ENCODE data around the gene SRGAP1. TPM values are rescaled to one million over a fixed set of nuclear protein-coding genes. Genes with fewer than 3 reads are reported as not detected.

Gene SRGAP1
- polyA plus RNA-seq, 1 experiment = 24.9 TPM

GRCh38 chr12:63898764-63899337 lies 54.4 kb downstream of the SRGAP1 start:
- POLR2A ChIA-PET = no interaction called here
- DNase-seq (ENCODE audit: low read depth, low spot score) = no peak
- no peak overlapping the region for H3K27ac ChIP-seq (ENCODE audit: low read depth, low read length)
- no peaks in the 10 kb centered on the region for H3K27me3 ChIP-seq (ENCODE audit: control insufficient read depth, insufficient read depth, low read length)
- TF ChIP-seq CTCF (IDR thresholded peaks at IDR 0.05; ENCODE audit: low read depth, low read length) = no peak
- CTCF ChIA-PET = no interaction called here
- H3K9me3 ChIP-seq (ENCODE audit: control insufficient read depth, insufficient read depth, low read length) = no peaks in the 10 kb centered on the region
- no peak overlapping the region for H3K4me3 ChIP-seq (ENCODE audit: low read depth, low read length)

GRCh38 chr12:63899396-63899795 lies 54.9 kb downstream of the SRGAP1 start:
- POLR2A ChIA-PET = no interaction called here
- CTCF ChIA-PET = no interaction called here
- no peaks in the 10 kb centered on the region for H3K27me3 ChIP-seq (ENCODE audit: control insufficient read depth, insufficient read depth, low read length)
- H3K9me3 ChIP-seq (ENCODE audit: control insufficient read depth, insufficient read depth, low read length) = no peaks in the 10 kb centered on the region
- no peak for DNase-seq (ENCODE audit: low read depth, low spot score)
- H3K27ac ChIP-seq (ENCODE audit: low read depth, low read length) = no peak overlapping the region
- no peak for TF ChIP-seq CTCF (IDR thresholded peaks at IDR 0.05; ENCODE audit: low read depth, low read length)
- no peak overlapping the region for H3K4me3 ChIP-seq (ENCODE audit: low read depth, low read length)

- H3K9me3 ChIP-seq (ENCODE audit: control insufficient read depth, insufficient read depth, low read length) = no peaks in the 10 kb centered on the region
- H3K27ac ChIP-seq (ENCODE audit: low read depth, low read length) = no peak overlapping the region
- CTCF ChIA-PET = no interaction called here
- no peaks in the 10 kb centered on the region for H3K27me3 ChIP-seq (ENCODE audit: control insufficient read depth, insufficient read depth, low read length)
- no peak for TF ChIP-seq CTCF (IDR thresholded peaks at IDR 0.05; ENCODE audit: low read depth, low read length)
- no peak overlapping the region for H3K4me3 ChIP-seq (ENCODE audit: low read depth, low read length)
- POLR2A ChIA-PET = no interaction called here
- no peak for DNase-seq (ENCODE audit: low read depth, low spot score)
These were observed 56.7 kb downstream of the SRGAP1 start for GRCh38 chr12:63900922-63901793.

GRCh38 chr12:63904653-63905052 lies 60.2 kb downstream of the SRGAP1 start:
- CTCF ChIA-PET = no interaction called here
- POLR2A ChIA-PET = no interaction called here
- no peak for DNase-seq (ENCODE audit: low read depth, low spot score)
- H3K4me3 ChIP-seq (ENCODE audit: low read depth, low read length) = no peak overlapping the region
- no peaks in the 10 kb centered on the region for H3K27me3 ChIP-seq (ENCODE audit: control insufficient read depth, insufficient read depth, low read length)
- no peak overlapping the region for H3K27ac ChIP-seq (ENCODE audit: low read depth, low read length)
- H3K9me3 ChIP-seq (ENCODE audit: control insufficient read depth, insufficient read depth, low read length) = no peaks in the 10 kb centered on the region
- no peak for TF ChIP-seq CTCF (IDR thresholded peaks at IDR 0.05; ENCODE audit: low read depth, low read length)

- CTCF ChIA-PET = interaction anchor here (0.6 kb wide), 1 partner anchor 330 kb away, joined by 7 read pairs; no protein-coding TSS in a partner anchor
- POLR2A ChIA-PET = interaction anchor here (1.0 kb wide), 1 partner anchor 17 kb away, joined by 3 read pairs; no protein-coding TSS in a partner anchor
These were observed 61.0 kb downstream of the SRGAP1 start for GRCh38 chr12:63905544-63905943.

More at GRCh38 chr12:63905544-63905943, 61.0 kb downstream of the SRGAP1 start:
- no peaks in the 10 kb centered on the region for H3K9me3 ChIP-seq (ENCODE audit: control insufficient read depth, insufficient read depth, low read length)
- H3K27me3 ChIP-seq (ENCODE audit: control insufficient read depth, insufficient read depth, low read length) = no peaks in the 10 kb centered on the region
- H3K27ac ChIP-seq (ENCODE audit: low read depth, low read length) = no peak overlapping the region
- DNase-seq (ENCODE audit: low read depth, low spot score) = no peak
- no peak overlapping the region for H3K4me3 ChIP-seq (ENCODE audit: low read depth, low read length)
- no peak for TF ChIP-seq CTCF (IDR thresholded peaks at IDR 0.05; ENCODE audit: low read depth, low read length)

Data from AG04450 (cell line).